ENCODE measurements around the gene CDH24. TPM values are rescaled to one million over a fixed set of nuclear protein-coding genes. Genes with fewer than 3 reads are reported as not detected.
A peak's percentile ranks its signal among the peaks of the same experiment; 100 is the strongest.

The CDH24 gene
- total and polyA plus RNA-seq, 9 of the 15 experiments (the other 6 are each of a cell fraction or from before 2014, with no cell fraction given) = 0.04 to 16.2 (median 4.9) TPM

DNA sequence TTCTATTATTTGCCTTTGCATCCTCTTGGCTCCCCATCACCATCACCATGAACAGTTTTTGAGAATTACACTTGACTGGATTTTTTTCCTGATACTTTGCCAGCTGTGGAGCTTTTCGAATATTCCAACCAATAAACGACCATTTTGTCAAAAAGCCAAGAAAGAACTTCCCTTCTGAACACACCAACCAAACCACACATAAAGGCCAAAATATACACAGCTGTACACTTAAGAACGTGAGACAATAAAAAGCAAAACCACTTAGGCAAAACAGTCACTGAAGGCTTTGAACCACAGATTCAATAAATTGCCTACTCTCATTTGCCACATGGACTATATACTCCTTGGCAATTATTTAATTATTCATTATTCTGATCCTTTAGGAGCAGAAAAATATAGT, 48.5 kb downstream of the CDH24 start (continued):
- TF ChIP-seq ZNF347 (CRISPR knock-in tag; IDR thresholded peaks at IDR 0.05; ENCODE audit: low read depth) = 0 out of 2 replicates have a peak, but pooled peaks have one; percentile 22
- TF ChIP-seq, protein P1, sequence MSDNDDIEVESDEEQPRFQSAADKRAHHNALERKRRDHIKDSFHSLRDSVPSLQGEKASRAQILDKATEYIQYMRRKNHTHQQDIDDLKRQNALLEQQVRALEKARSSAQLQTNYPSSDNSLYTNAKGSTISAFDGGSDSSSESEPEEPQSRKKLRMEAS (CRISPR knock-in tag; IDR thresholded peaks at IDR 0.05) = no peak
- TF ChIP-seq ELF2 (CRISPR knock-in tag; IDR thresholded peaks at IDR 0.05) = 0 out of 2 replicates have a peak, but pooled peaks have one; percentile 15

DNA sequence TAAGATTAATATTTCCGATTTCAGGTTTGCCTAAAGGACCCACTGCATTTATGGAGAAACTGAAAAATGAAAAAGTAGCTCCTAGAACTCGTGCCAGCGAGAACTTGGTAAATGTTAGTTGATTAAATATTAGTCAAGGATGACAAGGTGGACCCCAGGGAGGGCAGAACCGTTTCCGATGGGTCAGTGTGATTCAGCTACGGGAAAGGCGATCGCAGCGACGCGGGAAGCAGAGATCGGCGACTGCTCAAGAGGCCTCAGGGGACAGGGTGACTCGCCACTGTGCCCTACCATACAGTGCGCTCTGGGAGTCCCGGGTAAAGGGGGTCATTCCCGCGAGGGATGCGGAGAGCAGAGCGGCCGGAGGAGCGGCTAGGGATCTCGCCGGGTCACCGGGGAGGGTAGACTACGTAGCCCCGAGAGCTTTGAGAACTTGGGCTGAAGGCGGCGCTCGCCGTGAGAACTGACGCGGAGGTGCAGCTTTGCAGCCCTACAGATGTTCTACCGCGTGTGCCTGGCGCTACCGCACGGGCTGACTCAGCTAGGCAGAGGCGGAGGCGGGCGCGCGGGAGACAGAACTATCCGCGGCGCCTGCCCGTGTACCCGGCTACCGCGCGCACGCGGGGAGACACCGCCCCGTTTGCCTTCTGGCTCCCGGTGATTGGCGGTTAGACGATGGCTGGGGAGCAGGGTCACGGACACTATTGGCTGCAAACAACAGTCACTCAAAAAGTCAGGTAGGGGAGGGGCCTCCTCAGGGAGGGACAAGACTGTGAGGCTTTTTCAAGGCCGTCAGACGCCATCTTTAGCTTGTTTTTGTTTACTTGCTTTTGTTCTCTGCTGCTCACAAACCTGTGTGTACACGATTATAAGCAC, 50.5 kb downstream of the CDH24 start:
- BruUV-seq (replicated peaks) = no TSS peak
- Histone ChIP-seq H2AFZ (ENCODE audit: low read depth, low read length) (peak overlapping the region; percentile 82), H4K20me1 (replicated peaks; ENCODE audit: control insufficient read depth, insufficient read depth, low read length) (no peaks in the 10 kb centered on the region), H3K9ac (ENCODE audit: insufficient read depth in 1 of 2, low read depth in 2 of 2, low read length in 2 of 2) (peak overlapping the region; percentile 92 to 99), H3K36me3 (ENCODE audit: control insufficient read depth, insufficient read depth, low read length) (no peaks in the 10 kb centered on the region), H3K79me2 (ENCODE audit: control insufficient read depth, insufficient read depth, low read length) (peaks cover 43% of the 10 kb centered on the region), H3K4me3 (peak overlapping the region; percentile 43), H3K27me3 (ENCODE audit: control insufficient read depth in 2 of 2, insufficient read depth in 2 of 2, low read length in 2 of 2) (no peaks in the 10 kb centered on the region), H3K27ac (ENCODE audit: extremely low read depth, low read depth, low read length) (peak overlapping the region; percentile 97), H3K9me3 (replicated peaks; ENCODE audit: control insufficient read depth, insufficient read depth, low read depth, low read length) (no peaks in the 10 kb centered on the region), H3K4me1 (replicated peaks in 1 of 2; ENCODE audit: control insufficient read depth in 2 of 2, insufficient read depth in 2 of 2, low read length in 2 of 2) (peaks cover 20 to 34% of the 10 kb centered on the region in 2 experiments), H3K9me1 (ENCODE audit: control insufficient read depth, insufficient read depth, low read length) (no peaks in the 10 kb centered on the region), H3K4me2 (ENCODE audit: insufficient read depth, low read length) (peak overlapping the region; percentile 84)
- under 1% methylated on average over 62 of the region's 62 CpGs for WGBS (ENCODE audit: insufficient coverage, low coverage, missing lambda C conversion rate)
- peak; percentile 92 for FAIRE-seq
- in situ Hi-C loops (cut with MboI) (no loop called here), intact Hi-C loops (cut with micrococcal nuclease) (no loop called here)
- ATAC-seq = peak; percentile 94
- ChIA-PET CTCF (ENCODE audit: low intra/inter-chr PET ratio) (interaction anchor here (1.5 kb wide), 1 partner anchor 49 kb away, joined by 3 read pairs; no protein-coding TSS in a partner anchor), POLR2A (interaction anchor here (0.5 to 4.0 kb wide), 39 partner anchors 10 to 430 kb away, joined by 3 to 81 read pairs (median 5); partner anchors contain the start of genes ACIN1, AJUBA, C14orf119 and CDH24)
- peak; percentile 97 to 99 (median 99) for DNase-seq (ENCODE audit: extremely low read depth in 1 of 4, low spot score in 3 of 4)
- TF ChIP-seq, protein P2, sequence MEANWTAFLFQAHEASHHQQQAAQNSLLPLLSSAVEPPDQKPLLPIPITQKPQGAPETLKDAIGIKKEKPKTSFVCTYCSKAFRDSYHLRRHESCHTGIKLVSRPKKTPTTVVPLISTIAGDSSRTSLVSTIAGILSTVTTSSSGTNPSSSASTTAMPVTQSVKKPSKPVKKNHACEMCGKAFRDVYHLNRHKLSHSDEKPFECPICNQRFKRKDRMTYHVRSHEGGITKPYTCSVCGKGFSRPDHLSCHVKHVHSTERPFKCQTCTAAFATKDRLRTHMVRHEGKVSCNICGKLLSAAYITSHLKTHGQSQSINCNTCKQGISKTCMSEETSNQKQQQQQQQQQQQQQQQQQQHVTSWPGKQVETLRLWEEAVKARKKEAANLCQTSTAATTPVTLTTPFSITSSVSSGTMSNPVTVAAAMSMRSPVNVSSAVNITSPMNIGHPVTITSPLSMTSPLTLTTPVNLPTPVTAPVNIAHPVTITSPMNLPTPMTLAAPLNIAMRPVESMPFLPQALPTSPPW (CRISPR knock-in tag; IDR thresholded peaks at IDR 0.05) = peak; percentile 74
- TF ChIP-seq FOXJ2 (tag; IDR thresholded peaks at IDR 0.05) (peak; percentile 61), KAT7 (CRISPR knock-in tag; IDR thresholded peaks at IDR 0.05; ENCODE audit: borderline replicate concordance) (peak; percentile 45; the same call in 1 of the 2 replicates), NCOA1 (IDR thresholded peaks at IDR 0.05; ENCODE audit: low read depth) (0 out of 2 replicates have a peak, but pooled peaks have one; percentile 37), TAF1 (IDR thresholded peaks at IDR 0.05; ENCODE audit: control insufficient read depth, extremely low read depth, insufficient read depth, low read length, severe bottlenecking) (peak; percentile 77), HDAC1 (IDR thresholded peaks at IDR 0.05) (peak in 1 of 2 experiments; percentile 66; a peak in 1 of 4 replicates), MAZ (CRISPR knock-in tag; conservative IDR thresholded peaks at IDR 0.05 in 1 of 2, IDR thresholded peaks at IDR 0.05 in 1 of 2) (peak; percentile 91 to 98), GABPB1 (CRISPR knock-in tag; IDR thresholded peaks at IDR 0.05) (peak; percentile 84), XRCC5 (IDR thresholded peaks at IDR 0.05; ENCODE audit: low read depth, low read length) (peak; percentile 38), HCFC1 (IDR thresholded peaks at IDR 0.05; ENCODE audit: low read depth, low read length) (peak; percentile 42)
- TF ChIP-seq, protein P3, sequence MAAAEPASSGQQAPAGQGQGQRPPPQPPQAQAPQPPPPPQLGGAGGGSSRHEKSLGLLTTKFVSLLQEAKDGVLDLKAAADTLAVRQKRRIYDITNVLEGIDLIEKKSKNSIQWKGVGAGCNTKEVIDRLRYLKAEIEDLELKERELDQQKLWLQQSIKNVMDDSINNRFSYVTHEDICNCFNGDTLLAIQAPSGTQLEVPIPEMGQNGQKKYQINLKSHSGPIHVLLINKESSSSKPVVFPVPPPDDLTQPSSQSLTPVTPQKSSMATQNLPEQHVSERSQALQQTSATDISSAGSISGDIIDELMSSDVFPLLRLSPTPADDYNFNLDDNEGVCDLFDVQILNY (CRISPR knock-in tag; IDR thresholded peaks at IDR 0.05) = 0 out of 2 replicates have a peak, but pooled peaks have one; percentile 66
- TF ChIP-seq, protein P4, sequence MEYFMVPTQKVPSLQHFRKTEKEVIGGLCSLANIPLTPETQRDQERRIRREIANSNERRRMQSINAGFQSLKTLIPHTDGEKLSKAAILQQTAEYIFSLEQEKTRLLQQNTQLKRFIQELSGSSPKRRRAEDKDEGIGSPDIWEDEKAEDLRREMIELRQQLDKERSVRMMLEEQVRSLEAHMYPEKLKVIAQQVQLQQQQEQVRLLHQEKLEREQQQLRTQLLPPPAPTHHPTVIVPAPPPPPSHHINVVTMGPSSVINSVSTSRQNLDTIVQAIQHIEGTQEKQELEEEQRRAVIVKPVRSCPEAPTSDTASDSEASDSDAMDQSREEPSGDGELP (CRISPR knock-in tag; IDR thresholded peaks at IDR 0.05; ENCODE audit: borderline replicate concordance) = peak; percentile 97
